Measurements from ENCODE around the gene ZNF384.

- TF ChIP-seq CTCF (IDR thresholded peaks at IDR 0.05) = no peak
- no peak for TF ChIP-seq POLR2A (IDR thresholded peaks at IDR 0.05)
Observed at GRCh38 chr12:6644903-6645302, 44.3 kb downstream of the ZNF384 start.

Data from testis (tissue), 2 donors.